GM21529 (cell line): ENCODE measurements around the gene SLC47A2.
"Not testable (repeated sequence)": the region's sequence is repeated elsewhere in the genome, so short reads cannot be mapped to it uniquely, and the experiment has no call there.

Experiments
- ATAC-seq: cut with Tn5 transposase; IDR thresholded peaks from one replicate; pipeline ENCODE4 v1.9.1; 2021; ENCODE audit not compliant: unreplicated experiment

The SLC47A2 gene

GRCh38 chr17:19716108-19717030, at the start of gene SLC47A2:
Gene SLC47A2, minus strand, starts transcription at chr17:19716584. Its CDS starts 29 bp downstream, at chr17:19716555.
- ATAC-seq: no peak

GRCh38 chr17:19766016-19766415, 49.6 kb upstream of the SLC47A2 start:
- no peak for ATAC-seq

- ATAC-seq: not testable (repeated sequence)
Observed at GRCh38 chr17:19763991-19764390, 47.6 kb upstream of the SLC47A2 start.

GRCh38 chr17:19763416-19763815, 47.0 kb upstream of the SLC47A2 start:
- no peak for ATAC-seq

GRCh38 chr17:19762515-19762961, 46.2 kb upstream of the SLC47A2 start:
- peak; percentile 54 for ATAC-seq

- ATAC-seq: no peak
Observed at GRCh38 chr17:19760746-19761145, 44.4 kb upstream of the SLC47A2 start.

GRCh38 chr17:19759568-19760549, 43.5 kb upstream of the SLC47A2 start:
- no peak for ATAC-seq

- no peak for ATAC-seq
Observed at GRCh38 chr17:19757536-19758180, 41.3 kb upstream of the SLC47A2 start.

GRCh38 chr17:19756546-19756945, 40.2 kb upstream of the SLC47A2 start:
- ATAC-seq: no peak

- ATAC-seq: no peak
Observed at GRCh38 chr17:19755821-19756510, 39.6 kb upstream of the SLC47A2 start.

GRCh38 chr17:19755392-19755791, 39.0 kb upstream of the SLC47A2 start:
- no peak for ATAC-seq

- no peak for ATAC-seq
Observed at GRCh38 chr17:19753661-19754463, 37.5 kb upstream of the SLC47A2 start.

- no peak for ATAC-seq
Observed at GRCh38 chr17:19753051-19753509, 36.7 kb upstream of the SLC47A2 start.

- no peak for ATAC-seq
Observed at GRCh38 chr17:19752216-19753050, 36.0 kb upstream of the SLC47A2 start.

GRCh38 chr17:19750835-19751234, 34.5 kb upstream of the SLC47A2 start:
- ATAC-seq: no peak

- ATAC-seq: no peak
Observed at GRCh38 chr17:19750020-19750572, 33.7 kb upstream of the SLC47A2 start.

GRCh38 chr17:19748807-19749193, 32.4 kb upstream of the SLC47A2 start:
- ATAC-seq: no peak
